GM18907 (cell line): ENCODE measurements around the gene HOOK2.
"Not testable (repeated sequence)": the region's sequence is repeated elsewhere in the genome, so short reads cannot be mapped to it uniquely, and the experiment has no call there.

ENCODE experiments used
- ATAC-seq: cut with Tn5 transposase; IDR thresholded peaks from one replicate; pipeline ENCODE4 v1.9.1; 2021; ENCODE audit warnings: mild to moderate bottlenecking, moderate library complexity; ENCODE audit not compliant: unreplicated experiment

The HOOK2 gene

DNA sequence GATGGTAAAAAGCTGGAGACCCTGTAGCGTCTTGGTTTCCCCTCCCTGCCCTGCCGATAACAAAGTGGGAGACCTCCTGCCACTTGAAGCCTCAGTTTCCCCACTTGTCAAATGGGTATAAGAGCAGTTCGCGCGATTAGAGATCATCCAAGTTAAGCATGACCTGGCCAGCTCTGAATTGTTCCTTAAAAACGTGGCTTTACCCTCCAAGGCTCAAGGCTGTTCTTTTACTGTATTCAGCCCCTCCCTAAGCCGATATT lies 52.0 kb downstream of the HOOK2 start:
- no peak for ATAC-seq

DNA sequence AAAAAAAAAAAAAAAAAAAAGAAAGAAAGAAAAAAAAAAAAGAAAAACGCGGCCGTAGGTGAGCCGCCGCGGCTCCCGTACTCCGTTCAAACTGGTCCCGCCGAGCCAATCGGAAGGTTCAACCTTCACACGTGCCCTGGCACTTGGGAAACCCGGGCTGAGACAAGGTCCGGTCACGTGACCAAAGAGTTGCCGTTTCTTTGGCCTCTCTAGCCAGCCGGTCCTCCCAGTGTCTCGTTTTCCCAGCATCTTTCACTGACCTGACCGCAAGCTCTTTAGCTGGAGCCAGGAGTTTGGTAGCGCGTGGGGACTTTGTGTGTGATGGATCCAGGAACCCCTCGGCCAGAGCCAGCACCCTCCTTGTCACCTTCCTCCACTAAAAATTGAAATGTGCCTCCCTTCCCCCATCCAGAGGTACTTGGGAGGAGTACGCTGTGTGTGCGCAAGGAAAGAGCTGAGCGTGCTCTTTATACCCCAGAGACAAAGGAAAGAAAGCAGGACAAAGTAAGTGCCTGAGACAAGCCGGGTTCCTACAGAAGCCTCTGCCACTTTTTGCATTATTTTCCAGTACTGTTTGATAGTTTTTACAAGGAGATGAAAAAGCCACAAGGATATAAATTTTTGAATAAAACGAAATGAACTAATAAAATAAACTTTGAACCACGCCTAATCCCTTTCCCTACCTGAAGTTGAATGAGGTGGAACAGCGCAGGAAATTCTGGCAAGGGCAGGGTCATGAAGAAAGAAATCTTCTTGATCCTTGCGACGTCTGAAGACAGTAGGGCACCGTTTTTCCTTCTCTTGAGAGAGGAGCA lies 52.6 kb downstream of the HOOK2 start:
- peak; percentile 81 for ATAC-seq

DNA sequence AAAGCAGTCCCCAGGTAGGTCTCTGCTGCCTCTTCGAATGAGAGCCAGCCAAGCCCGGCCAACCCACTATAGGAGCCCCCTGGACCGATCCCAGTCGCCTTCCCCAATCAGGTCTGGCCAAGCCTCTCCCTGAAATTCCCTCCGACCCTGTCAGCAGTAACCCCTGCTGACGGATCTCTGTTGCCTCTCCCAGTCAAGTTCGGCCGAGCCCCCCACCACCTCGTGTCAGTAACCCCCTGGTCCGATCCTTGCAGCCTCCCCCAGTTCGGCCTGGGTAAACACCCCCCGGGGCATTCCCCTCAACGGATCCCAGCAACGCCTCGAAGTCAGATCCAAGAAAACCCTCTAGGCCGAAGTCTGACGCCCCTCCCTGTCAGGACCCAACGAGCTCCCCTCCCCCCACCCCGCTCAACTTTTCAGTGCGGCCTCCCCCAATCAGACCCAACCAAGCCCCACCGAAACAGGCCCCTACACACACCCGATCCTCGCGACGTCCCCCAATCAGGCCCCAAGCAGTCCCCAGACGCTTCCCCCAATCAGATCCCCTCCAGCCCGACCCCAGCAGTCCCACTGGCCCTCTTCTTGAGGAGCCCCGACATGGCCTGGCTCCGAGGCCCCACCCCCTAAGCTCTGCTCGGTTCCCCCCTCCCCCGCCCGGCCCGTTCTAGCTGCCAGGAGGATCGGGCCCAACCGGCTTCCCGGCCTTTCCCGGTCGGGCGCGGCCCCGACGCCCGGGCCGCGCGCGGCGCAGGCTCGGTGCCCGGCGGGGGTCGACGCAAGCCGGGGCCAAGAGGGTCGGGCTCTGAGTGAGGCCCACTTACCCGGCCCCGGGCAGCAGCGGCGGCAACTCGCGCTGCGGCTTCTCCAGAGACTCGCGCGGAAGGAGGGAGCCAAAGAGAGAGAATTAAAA lies 53.4 kb downstream of the HOOK2 start:
- peak; percentile 26 for ATAC-seq

DNA sequence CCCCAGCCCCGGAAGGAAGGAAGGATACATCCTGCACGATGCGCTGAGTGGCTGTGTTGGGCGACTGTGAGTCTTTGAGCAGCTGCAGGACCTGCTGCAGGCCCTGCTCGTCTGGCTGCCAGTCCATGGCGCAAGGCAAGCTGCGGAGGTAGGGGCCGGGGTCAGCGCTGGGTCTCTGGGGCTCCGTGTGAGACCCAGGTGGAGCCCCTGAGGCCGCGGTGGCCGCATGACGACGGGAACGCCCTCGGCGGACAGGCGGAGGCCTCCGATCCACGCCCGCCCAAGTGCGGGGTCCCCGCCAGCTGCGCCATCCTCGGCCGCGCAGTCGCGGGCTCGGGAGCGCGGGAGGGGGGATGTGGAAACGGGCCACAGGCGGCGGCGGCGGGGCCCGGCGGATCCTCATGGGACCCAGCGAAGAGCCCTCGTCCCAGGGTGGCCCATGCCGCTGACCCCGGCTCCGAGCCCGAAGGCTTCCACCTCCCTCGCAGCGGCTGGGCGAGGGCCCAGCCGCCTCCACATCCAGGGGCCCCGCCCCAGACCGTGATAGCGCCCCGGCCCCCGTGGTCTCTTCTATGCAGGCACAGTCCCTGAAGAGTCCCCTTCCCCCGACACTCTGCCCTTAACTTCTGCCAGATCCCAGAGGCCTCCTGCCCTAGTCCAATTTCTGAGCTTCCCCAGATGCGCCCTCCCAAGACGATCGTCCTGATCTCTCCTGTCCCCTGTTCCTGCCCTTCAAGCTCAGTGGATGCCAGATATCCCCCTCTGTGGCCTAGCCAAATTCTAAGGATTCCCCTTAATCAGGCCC lies 54.3 kb downstream of the HOOK2 start:
- no peak for ATAC-seq

DNA sequence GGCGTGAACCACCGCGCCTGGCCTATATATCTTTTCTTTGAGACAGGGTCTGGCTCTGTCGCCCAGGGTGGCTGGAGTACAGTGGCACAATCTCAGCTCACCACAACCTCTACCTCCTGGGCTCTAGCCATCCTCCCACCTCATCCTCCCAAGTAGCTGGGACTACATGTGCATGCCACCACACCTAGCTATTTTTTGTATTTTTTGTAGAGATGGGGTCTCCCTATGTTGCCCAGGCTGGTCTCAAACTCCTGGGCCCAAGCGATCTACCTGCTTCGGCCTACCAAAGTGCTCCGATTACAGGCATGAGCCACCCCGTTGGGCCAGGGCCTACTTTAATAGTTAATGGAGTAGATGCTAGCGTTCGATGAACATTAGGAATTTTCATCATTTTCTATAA lies 55.1 kb downstream of the HOOK2 start:
- ATAC-seq: no peak

DNA sequence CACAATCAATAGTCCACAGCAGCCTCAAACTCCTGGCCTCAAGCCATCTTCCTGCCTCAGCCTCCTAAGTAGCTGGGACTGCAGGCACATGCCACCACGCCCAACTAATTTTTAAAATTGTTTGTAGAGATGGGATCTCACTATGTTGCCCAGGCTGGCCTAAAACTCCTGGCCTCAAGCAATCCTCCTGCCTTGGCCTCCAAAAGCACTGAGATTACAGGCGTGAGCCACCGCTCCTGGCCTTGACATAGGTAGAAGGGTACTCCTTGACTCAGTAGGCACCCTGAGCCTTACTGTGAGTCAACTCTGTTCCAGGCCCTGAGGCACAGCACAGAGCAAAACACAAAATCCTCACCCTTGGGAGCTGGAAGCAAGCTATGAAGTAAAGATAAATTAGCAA lies 59.4 kb downstream of the HOOK2 start:
- no peak for ATAC-seq

DNA sequence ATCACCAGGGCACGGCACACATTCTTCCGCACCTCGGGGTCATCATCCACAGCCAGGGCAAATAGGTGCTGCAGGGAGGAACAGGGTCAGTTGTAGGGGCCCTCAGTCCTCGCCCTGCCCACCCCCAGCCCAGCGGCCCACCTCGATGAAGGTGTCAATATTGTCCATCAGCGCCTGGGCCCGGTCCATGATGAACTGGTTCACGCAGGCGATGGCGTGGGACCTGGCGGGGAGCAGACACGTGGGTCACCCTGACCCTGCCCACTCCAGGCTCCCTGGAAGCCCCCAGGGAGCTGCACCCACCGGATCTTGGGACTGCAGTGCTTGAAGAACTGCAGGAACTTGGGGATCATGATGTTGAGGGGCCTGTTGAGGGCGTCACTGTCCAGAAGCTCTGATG lies 60.2 kb downstream of the HOOK2 start:
- ATAC-seq: no peak

DNA sequence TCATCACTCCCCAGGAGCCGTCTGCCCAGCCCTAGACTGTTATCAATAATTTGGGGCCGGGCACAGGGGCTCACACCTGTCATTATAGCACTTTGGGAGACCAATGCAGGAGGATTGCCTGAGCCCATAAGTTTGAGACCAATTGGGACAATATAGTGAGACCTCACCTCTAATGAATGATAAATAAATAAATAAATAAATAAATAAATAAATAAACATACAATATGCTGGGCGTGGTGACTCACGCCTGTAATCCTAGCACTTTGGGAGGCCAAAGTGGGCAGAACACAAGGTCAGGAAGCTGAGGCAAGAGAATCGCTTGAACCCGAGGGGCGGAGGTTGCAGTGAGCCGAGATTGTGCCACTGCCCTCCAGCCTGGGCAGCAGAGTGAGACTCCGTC lies 62.0 kb downstream of the HOOK2 start:
- ATAC-seq: not testable (repeated sequence)
